ENCODE results near the gene RASL11A. TPM values are rescaled to one million over a fixed set of nuclear protein-coding genes. Genes with fewer than 3 reads are reported as not detected.

The RASL11A gene
- total RNA-seq, 1 experiment from 2014 or later, result 21.0 TPM

DNA sequence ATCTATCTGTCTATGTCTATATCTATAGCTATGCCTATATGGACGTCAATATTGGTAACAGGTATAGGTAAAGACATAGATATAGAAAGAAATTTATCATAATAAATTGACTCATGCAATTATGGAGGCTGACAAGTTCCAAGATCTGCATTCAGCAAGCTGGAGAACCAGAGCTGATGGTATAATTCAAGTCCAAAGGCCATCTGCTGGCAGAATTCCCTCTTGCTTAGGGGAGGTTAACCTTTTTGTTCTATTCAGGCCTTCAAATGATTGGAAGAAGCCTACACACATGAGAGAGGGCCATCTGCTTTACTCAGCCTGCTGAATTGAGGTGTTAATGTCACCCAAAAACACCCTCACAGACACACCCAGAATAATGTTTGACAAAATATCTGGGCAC, 10.8 kb downstream of the RASL11A start:
- intact Hi-C loops (cut with micrococcal nuclease; ENCODE audit: unreplicated experiment), result no loop called here
- no peak overlapping the region for H3K4me3 Mint-ChIP-seq (ENCODE audit: unreplicated experiment)
- TF ChIP-seq, protein P1, sequence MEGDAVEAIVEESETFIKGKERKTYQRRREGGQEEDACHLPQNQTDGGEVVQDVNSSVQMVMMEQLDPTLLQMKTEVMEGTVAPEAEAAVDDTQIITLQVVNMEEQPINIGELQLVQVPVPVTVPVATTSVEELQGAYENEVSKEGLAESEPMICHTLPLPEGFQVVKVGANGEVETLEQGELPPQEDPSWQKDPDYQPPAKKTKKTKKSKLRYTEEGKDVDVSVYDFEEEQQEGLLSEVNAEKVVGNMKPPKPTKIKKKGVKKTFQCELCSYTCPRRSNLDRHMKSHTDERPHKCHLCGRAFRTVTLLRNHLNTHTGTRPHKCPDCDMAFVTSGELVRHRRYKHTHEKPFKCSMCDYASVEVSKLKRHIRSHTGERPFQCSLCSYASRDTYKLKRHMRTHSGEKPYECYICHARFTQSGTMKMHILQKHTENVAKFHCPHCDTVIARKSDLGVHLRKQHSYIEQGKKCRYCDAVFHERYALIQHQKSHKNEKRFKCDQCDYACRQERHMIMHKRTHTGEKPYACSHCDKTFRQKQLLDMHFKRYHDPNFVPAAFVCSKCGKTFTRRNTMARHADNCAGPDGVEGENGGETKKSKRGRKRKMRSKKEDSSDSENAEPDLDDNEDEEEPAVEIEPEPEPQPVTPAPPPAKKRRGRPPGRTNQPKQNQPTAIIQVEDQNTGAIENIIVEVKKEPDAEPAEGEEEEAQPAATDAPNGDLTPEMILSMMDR (IDR thresholded peaks at IDR 0.05; ENCODE audit: insufficient read depth in 1 of 2, low read depth in 1 of 2, low read length in 1 of 2, severe bottlenecking in 1 of 2, unreplicated experiment in 1 of 2), result no peak
- H3K27me3 Mint-ChIP-seq (ENCODE audit: insufficient read depth, unreplicated experiment), result peaks cover 2% of the 10 kb centered on the region
- no peak for DNase-seq
- no peaks in the 10 kb centered on the region for H3K27me3 ChIP-seq (replicated peaks; ENCODE audit: control insufficient read depth, insufficient read depth, low read length)
- BruUV-seq (replicated peaks), result no TSS peak
- no peaks in the 10 kb centered on the region for H3K4me1 Mint-ChIP-seq (ENCODE audit: low read depth, unreplicated experiment)
- CTCF ChIA-PET, result interaction anchor here (1.1 to 2.3 kb wide), 4 partner anchors 10 to 334 kb away, joined by 4 to 10 read pairs (median 7); partner anchors contain the start of gene RASL11A
- no peaks in the 10 kb centered on the region for H3K9me3 ChIP-seq
- H3K36me3 ChIP-seq (ENCODE audit: control insufficient read depth, insufficient read depth, low read length), result no peaks in the 10 kb centered on the region
- H3K36me3 Mint-ChIP-seq (ENCODE audit: insufficient read depth, unreplicated experiment), result peaks cover 5% of the 10 kb centered on the region
- H3K9me3 Mint-ChIP-seq (ENCODE audit: unreplicated experiment), result no peaks in the 10 kb centered on the region
- no peak overlapping the region for H3K4me3 ChIP-seq (ENCODE audit: low read depth, low read length)
- no peak overlapping the region for H3K27ac Mint-ChIP-seq (ENCODE audit: unreplicated experiment)
- H3K4me1 ChIP-seq, result no peaks in the 10 kb centered on the region
- POLR2A ChIA-PET, result no interaction called here

DNA sequence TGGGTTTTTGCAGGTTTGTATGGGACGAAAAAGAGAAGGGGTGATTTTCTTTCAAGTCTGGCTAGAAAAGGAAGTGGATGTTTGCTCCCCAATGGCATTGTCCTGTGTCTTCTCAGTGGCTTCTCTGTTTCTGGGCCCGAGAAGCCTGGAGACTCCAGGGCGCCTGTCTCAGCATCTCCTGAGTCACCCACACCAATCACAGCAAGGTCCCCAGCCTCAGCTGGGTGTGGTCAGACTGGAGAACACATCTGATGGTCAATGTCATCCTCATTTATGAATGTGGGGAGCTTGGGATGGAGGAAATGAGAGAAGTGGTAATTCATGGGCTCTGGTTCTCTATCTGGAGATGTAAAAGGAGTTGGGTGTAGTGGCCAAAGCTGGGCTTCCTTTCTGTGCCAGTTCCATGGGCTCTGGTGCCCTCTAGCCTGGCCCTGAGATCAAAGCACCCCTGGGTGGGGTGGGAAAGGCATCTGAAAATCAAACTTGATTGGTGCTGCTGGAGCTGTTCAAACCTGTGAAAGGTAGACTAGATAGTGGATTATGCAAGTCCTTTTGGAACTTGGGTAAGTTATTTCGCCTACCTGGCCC, 13.4 kb downstream of the RASL11A start:
- peak in 1 of 2 experiments; percentile 23 for DNase-seq
- Mint-ChIP-seq H3K4me3 (ENCODE audit: unreplicated experiment) (no peak overlapping the region), H3K36me3 (ENCODE audit: insufficient read depth, unreplicated experiment) (peaks cover 3% of the 10 kb centered on the region), H3K27me3 (ENCODE audit: insufficient read depth, unreplicated experiment) (no peaks in the 10 kb centered on the region), H3K27ac (ENCODE audit: unreplicated experiment) (no peak overlapping the region), H3K4me1 (ENCODE audit: low read depth, unreplicated experiment) (no peaks in the 10 kb centered on the region), H3K9me3 (ENCODE audit: unreplicated experiment) (no peaks in the 10 kb centered on the region)
- Histone ChIP-seq H3K36me3 (ENCODE audit: control insufficient read depth, insufficient read depth, low read length) (no peaks in the 10 kb centered on the region), H3K9me3 (no peaks in the 10 kb centered on the region), H3K27me3 (replicated peaks; ENCODE audit: control insufficient read depth, insufficient read depth, low read length) (no peaks in the 10 kb centered on the region), H3K4me3 (ENCODE audit: low read depth, low read length) (no peak overlapping the region), H3K4me1 (no peaks in the 10 kb centered on the region)
- ChIA-PET POLR2A (no interaction called here), CTCF (interaction anchor here (0.6 to 1.1 kb wide), 2 partner anchors 78 to 337 kb away, joined by 3 to 8 read pairs; no protein-coding TSS in a partner anchor)
- no TSS peak for BruUV-seq (replicated peaks)
- intact Hi-C loops (cut with micrococcal nuclease; ENCODE audit: unreplicated experiment), result loop anchor here (2.0 kb wide), 1 partner anchor 75 kb away; no protein-coding TSS in a partner anchor
- TF ChIP-seq, protein P1 (IDR thresholded peaks at IDR 0.05; ENCODE audit: insufficient read depth in 1 of 2, low read depth in 1 of 2, low read length in 1 of 2, severe bottlenecking in 1 of 2, unreplicated experiment in 1 of 2), result no peak

DNA sequence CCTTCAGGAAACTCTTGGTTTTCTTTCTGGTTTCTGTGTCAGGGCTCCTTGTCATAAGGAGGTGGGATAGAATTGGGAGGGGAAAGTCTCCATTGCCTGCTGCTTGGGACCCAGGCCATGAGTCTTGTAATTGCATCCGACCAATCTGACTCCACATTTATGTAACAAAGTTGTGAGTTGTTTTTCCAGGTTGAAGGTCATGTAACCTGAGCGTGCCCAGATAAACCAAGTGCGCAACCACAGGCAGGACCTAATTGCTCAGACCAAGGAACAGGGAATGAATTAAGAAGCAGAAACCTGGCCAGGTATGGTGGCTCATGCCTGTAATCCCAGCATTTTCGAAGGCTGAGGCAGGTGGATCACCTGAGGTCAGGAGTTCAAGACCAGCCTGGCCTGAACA, 17.8 kb downstream of the RASL11A start:
- DNase-seq, result no peak
- Mint-ChIP-seq H3K36me3 (ENCODE audit: insufficient read depth, unreplicated experiment) (no peaks in the 10 kb centered on the region), H3K4me3 (ENCODE audit: unreplicated experiment) (no peak overlapping the region), H3K9me3 (ENCODE audit: unreplicated experiment) (no peaks in the 10 kb centered on the region), H3K4me1 (ENCODE audit: low read depth, unreplicated experiment) (no peaks in the 10 kb centered on the region), H3K27me3 (ENCODE audit: insufficient read depth, unreplicated experiment) (peaks cover 1% of the 10 kb centered on the region), H3K27ac (ENCODE audit: unreplicated experiment) (no peak overlapping the region)
- Histone ChIP-seq H3K27me3 (replicated peaks; ENCODE audit: control insufficient read depth, insufficient read depth, low read length) (no peaks in the 10 kb centered on the region), H3K36me3 (ENCODE audit: control insufficient read depth, insufficient read depth, low read length) (no peaks in the 10 kb centered on the region), H3K9me3 (no peaks in the 10 kb centered on the region), H3K4me1 (no peaks in the 10 kb centered on the region), H3K4me3 (ENCODE audit: low read depth, low read length) (no peak overlapping the region)
- intact Hi-C loops (cut with micrococcal nuclease; ENCODE audit: unreplicated experiment), result no loop called here
- BruUV-seq (replicated peaks), result no TSS peak
- TF ChIP-seq, protein P1 (IDR thresholded peaks at IDR 0.05; ENCODE audit: insufficient read depth in 1 of 2, low read depth in 1 of 2, low read length in 1 of 2, severe bottlenecking in 1 of 2, unreplicated experiment in 1 of 2), result no peak
- POLR2A ChIA-PET, result no interaction called here
- CTCF ChIA-PET, result no interaction called here
